HEK293 (cell line): ENCODE measurements around the gene MYO1G.

Experiments
- ZBTB8A ChIP-seq: fragments of 450-650 bp; formaldehyde crosslinking; IDR thresholded peaks from 2 replicates; pipeline ENCODE4 v1.5.1; 2016; ENCODE audit warnings: missing biosample characterization, missing genetic modification characterization
- ZNF211 ChIP-seq: fragments of 450-650 bp; formaldehyde crosslinking; IDR thresholded peaks from 2 replicates; pipeline ENCODE4 v1.5.1; 2016; ENCODE audit warnings: low read depth, missing biosample characterization, missing genetic modification characterization
- ZNF416 ChIP-seq: fragments of 450-650 bp; formaldehyde crosslinking; IDR thresholded peaks from 2 replicates; pipeline ENCODE4 v1.5.1; 2016; ENCODE audit warnings: missing biosample characterization, missing genetic modification characterization

DNA sequence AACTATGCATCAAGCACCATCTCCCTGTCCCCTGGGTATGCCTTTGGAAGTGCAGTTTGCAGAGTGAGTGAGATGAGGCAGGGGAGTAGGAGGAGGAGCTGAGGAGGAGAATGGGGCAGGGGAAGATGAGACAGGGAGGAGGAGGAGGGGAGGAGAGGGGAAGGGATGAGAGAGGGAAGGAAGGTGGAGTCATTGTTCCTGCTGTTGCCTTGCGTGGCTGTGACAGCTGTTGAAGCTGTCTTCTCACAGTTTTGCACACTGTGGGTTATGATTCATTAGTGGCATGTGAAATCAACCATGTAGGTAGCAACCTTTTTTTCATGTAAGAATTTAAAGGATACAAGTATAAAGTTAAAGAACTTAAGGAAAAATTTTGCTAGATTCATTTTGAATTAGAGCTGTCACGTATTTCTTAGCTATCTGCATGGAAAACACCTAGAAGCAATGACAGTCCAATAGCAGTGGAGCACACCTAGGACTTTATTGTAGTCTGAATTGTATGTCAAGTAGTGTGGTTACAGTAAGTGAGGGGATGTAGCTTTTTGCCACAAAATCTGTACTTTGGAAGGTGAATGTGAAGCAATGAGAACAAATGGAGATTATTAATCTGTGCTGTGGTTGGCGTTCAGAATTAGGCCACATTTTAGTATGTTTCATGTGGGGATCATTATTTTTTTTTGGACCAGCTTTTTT lies 42.9 kb upstream of the MYO1G start:
- TF ChIP-seq ZNF416 (tag by site-specific recombination): no peak
- no peak for TF ChIP-seq ZBTB8A (tag by site-specific recombination)
- TF ChIP-seq ZNF211 (tag by site-specific recombination): no peak
